ENCODE results near the gene NKD2. TPM values are rescaled to one million over a fixed set of nuclear protein-coding genes. Genes with fewer than 3 reads are reported as not detected.

NKD2 gene
- total and polyA plus RNA-seq, 2 of the 4 experiments (the other 2 are of a cell fraction): not detected

DNA sequence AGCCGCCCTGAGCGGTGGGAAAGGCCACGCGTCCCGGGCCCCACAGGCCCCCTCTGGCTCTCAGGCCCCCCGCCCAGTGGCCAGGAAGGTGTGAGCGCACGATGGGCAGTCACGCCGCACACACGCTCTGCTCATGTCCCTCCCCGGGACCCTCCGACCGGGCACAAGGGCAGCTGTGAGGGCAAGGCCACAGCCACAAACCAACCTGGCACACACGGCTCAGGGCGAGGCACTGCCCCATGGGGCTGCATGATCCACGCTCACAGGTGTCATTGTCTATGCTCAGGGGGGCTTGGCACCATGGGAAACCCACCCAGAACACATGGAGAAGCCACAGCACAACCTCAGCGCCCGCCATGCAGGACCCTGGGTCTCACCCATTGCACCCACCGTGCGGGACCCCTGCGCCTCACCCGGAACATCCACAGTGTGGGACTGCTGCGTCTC is 52.0 kb downstream of the NKD2 start:
- H3K56ac ChIP-seq (ENCODE audit: extremely low read depth, insufficient read depth, low read length): no peak overlapping the region
- no peaks in the 10 kb centered on the region for H4K20me1 ChIP-seq (ENCODE audit: insufficient read depth, low read length)
- no peak overlapping the region for H4K91ac ChIP-seq (ENCODE audit: insufficient read depth, low read depth, low read length)
- no peak overlapping the region for H3K4me2 ChIP-seq (ENCODE audit: low read depth, low read length)
- no peaks in the 10 kb centered on the region for H3K9me3 ChIP-seq (ENCODE audit: control insufficient read depth, insufficient read depth, low read length)
- TF ChIP-seq, protein P1, sequence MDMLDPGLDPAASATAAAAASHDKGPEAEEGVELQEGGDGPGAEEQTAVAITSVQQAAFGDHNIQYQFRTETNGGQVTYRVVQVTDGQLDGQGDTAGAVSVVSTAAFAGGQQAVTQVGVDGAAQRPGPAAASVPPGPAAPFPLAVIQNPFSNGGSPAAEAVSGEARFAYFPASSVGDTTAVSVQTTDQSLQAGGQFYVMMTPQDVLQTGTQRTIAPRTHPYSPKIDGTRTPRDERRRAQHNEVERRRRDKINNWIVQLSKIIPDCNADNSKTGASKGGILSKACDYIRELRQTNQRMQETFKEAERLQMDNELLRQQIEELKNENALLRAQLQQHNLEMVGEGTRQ (IDR thresholded peaks at IDR 0.05; ENCODE audit: low read depth, low read length): no peak
- TF ChIP-seq MAZ (IDR thresholded peaks at IDR 0.05; ENCODE audit: borderline replicate concordance, low read depth, low read length) (no peak), NFE2L2 (IDR thresholded peaks at IDR 0.05; ENCODE audit: low read depth, low read length) (no peak), RFX5 (IDR thresholded peaks at IDR 0.05; ENCODE audit: low read depth, low read length) (no peak), POLR2A (IDR thresholded peaks at IDR 0.05; ENCODE audit: low read depth, low read length) (no peak), MAFK (IDR thresholded peaks at IDR 0.05; ENCODE audit: low read depth, low read length) (no peak), FOS (IDR thresholded peaks at IDR 0.05; ENCODE audit: low read depth, low read length) (no peak), BHLHE40 (IDR thresholded peaks at IDR 0.05; ENCODE audit: low read depth, low read length) (no peak), SMC3 (IDR thresholded peaks at IDR 0.05; ENCODE audit: low read depth, low read length) (no peak), CEBPB (IDR thresholded peaks at IDR 0.05; ENCODE audit: low read depth, low read length) (no peak), CHD1 (IDR thresholded peaks at IDR 0.05; ENCODE audit: low read depth, low read length) (no peak), RAD21 (IDR thresholded peaks at IDR 0.05; ENCODE audit: low read length) (no peak)
- TF ChIP-seq, protein P2, sequence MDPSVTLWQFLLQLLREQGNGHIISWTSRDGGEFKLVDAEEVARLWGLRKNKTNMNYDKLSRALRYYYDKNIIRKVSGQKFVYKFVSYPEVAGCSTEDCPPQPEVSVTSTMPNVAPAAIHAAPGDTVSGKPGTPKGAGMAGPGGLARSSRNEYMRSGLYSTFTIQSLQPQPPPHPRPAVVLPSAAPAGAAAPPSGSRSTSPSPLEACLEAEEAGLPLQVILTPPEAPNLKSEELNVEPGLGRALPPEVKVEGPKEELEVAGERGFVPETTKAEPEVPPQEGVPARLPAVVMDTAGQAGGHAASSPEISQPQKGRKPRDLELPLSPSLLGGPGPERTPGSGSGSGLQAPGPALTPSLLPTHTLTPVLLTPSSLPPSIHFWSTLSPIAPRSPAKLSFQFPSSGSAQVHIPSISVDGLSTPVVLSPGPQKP (IDR thresholded peaks at IDR 0.05; ENCODE audit: borderline replicate concordance, low read depth, low read length): no peak
- TF ChIP-seq, protein P3, sequence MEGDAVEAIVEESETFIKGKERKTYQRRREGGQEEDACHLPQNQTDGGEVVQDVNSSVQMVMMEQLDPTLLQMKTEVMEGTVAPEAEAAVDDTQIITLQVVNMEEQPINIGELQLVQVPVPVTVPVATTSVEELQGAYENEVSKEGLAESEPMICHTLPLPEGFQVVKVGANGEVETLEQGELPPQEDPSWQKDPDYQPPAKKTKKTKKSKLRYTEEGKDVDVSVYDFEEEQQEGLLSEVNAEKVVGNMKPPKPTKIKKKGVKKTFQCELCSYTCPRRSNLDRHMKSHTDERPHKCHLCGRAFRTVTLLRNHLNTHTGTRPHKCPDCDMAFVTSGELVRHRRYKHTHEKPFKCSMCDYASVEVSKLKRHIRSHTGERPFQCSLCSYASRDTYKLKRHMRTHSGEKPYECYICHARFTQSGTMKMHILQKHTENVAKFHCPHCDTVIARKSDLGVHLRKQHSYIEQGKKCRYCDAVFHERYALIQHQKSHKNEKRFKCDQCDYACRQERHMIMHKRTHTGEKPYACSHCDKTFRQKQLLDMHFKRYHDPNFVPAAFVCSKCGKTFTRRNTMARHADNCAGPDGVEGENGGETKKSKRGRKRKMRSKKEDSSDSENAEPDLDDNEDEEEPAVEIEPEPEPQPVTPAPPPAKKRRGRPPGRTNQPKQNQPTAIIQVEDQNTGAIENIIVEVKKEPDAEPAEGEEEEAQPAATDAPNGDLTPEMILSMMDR (conservative IDR thresholded peaks at IDR 0.05; ENCODE audit: low read depth, low read length): no peak
- no TSS peak for BruUV-seq (replicated peaks)
- DNase-seq: no peak
- no peak overlapping the region for H2BK20ac ChIP-seq (ENCODE audit: low read depth, low read length)
- no peak overlapping the region for H2BK15ac ChIP-seq (ENCODE audit: low read depth, low read length)
- ChIA-PET POLR2A (ENCODE audit: unreplicated experiment) (no interaction called here), CTCF (no interaction called here)
- no peaks in the 10 kb centered on the region for H3K9me1 ChIP-seq (ENCODE audit: insufficient read depth, low read length)
- H3K9ac ChIP-seq (ENCODE audit: low read depth, low read length): no peak overlapping the region
- H2AK9ac ChIP-seq (replicated peaks; ENCODE audit: low read depth, low read length, poor library complexity): no peak overlapping the region
- H3K36me3 ChIP-seq (ENCODE audit: control insufficient read depth, insufficient read depth, low read length): peaks cover 18% of the 10 kb centered on the region
- dilution Hi-C loops (cut with HindIII; ENCODE audit: low sequenced_read_pairs, unreplicated experiment) (no loop called here), in situ Hi-C loops (cut with MboI; ENCODE audit: low sequenced_read_pairs) (no loop called here), intact Hi-C loops (cut with micrococcal nuclease) (no loop called here)
- no peak overlapping the region for H3K23ac ChIP-seq (ENCODE audit: low read depth, low read length)
- no peaks in the 10 kb centered on the region for H3K79me1 ChIP-seq (ENCODE audit: low read depth in 1 of 2, low read length in 2 of 2)
- H3K18ac ChIP-seq (ENCODE audit: low read depth, low read length): no peak overlapping the region
- H3K4me1 ChIP-seq (ENCODE audit: control insufficient read depth, insufficient read depth, low read length): no peaks in the 10 kb centered on the region
- no peak overlapping the region for H2AK5ac ChIP-seq (ENCODE audit: low read depth, low read length)
- no peak overlapping the region for H3K4me3 ChIP-seq (ENCODE audit: insufficient read depth, low read depth, low read length)
- no peak overlapping the region for H4K8ac ChIP-seq (ENCODE audit: low read depth in 2 of 2, low read length in 2 of 2)
- WGBS, 2 experiments (ENCODE audit: extremely low coverage in 2 of 2, insufficient read length in 1 of 2): 76% methylated on average over 15 of the region's 24 CpGs; no CpG with 5 or more reads in 1 of the 2 experiments
- no peak overlapping the region for H3K4ac ChIP-seq (ENCODE audit: low read depth, low read length)
- H2BK120ac ChIP-seq (ENCODE audit: low read depth, low read length): no peak overlapping the region
- no peaks in the 10 kb centered on the region for H3K27me3 ChIP-seq (ENCODE audit: control insufficient read depth, insufficient read depth, low read length)
- H4K5ac ChIP-seq (ENCODE audit: low read depth, low read length): no peak overlapping the region
- ATAC-seq (ENCODE audit: low read depth): no peak
- no peak overlapping the region for H3K14ac ChIP-seq (replicated peaks; ENCODE audit: low read depth, low read length)
- no peak overlapping the region for H3K27ac ChIP-seq (ENCODE audit: insufficient read depth, low read length)
- H2BK5ac ChIP-seq (ENCODE audit: low read depth, low read length, poor library complexity, severe bottlenecking): no peak overlapping the region
- H2AFZ ChIP-seq (replicated peaks; ENCODE audit: low read length, poor library complexity): no peak overlapping the region

Data from IMR-90 (cell line).